NCI-H1436 treated with DMSO at 0.1 percent for 48 hours (cell line): ENCODE data around the gene INPP5A.

Experiments used
- DNase-seq: peaks from one replicate; lab custom pipeline; 2025; lab: John Stamatoyannopoulos, UW

The INPP5A gene

GRCh38 chr10:132615341-132616169 is 78.0 kb downstream of the INPP5A start:
- DNase-seq, result no peak

- no peak for DNase-seq
These were observed 78.8 kb downstream of the INPP5A start for GRCh38 chr10:132616170-132616995.

DNA sequence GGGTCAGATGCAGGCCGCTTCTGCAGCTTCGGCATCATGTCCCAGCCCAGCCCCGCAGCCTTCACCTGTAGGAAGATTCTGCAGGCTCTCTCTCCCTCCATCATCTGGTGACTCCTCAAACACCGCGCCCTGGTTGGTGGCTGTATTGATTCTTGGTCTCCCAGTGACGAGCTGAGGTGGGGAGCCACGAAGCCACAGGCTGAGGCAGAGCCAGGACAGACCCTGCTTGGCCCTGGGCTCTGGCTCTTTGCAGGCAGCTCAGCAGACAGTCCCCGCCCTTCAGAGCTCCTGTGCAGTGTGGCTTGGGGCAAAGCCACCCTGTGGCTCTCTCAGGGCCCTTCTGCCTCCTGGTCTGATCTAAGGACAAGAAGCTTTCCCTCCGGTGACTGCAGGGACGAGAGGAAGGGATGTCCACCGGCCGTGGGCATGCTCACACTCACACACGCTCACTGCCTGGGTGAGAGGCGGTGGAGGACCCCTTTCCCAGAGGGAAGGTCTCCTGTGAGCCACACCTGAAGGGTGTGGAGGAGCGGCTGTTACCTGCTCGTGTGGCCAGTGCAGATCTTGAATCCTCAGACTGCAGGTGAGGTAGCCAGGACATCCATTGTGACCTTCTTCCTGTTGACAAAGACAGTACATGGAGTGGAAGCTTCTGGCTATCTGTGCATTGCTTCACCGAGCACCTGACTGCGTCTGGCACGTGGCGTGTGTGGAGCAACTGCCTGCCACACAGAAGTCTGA is 79.6 kb downstream of the INPP5A start:
- DNase-seq, result no peak

GRCh38 chr10:132617737-132618052 is 80.1 kb downstream of the INPP5A start:
- DNase-seq, result no peak

GRCh38 chr10:132618158-132618919 is 80.8 kb downstream of the INPP5A start:
- no peak for DNase-seq

GRCh38 chr10:132619927-132620326 is 82.3 kb downstream of the INPP5A start:
- DNase-seq, result no peak

- DNase-seq, result no peak
These were observed 86.7 kb downstream of the INPP5A start for GRCh38 chr10:132624061-132624846.

DNA sequence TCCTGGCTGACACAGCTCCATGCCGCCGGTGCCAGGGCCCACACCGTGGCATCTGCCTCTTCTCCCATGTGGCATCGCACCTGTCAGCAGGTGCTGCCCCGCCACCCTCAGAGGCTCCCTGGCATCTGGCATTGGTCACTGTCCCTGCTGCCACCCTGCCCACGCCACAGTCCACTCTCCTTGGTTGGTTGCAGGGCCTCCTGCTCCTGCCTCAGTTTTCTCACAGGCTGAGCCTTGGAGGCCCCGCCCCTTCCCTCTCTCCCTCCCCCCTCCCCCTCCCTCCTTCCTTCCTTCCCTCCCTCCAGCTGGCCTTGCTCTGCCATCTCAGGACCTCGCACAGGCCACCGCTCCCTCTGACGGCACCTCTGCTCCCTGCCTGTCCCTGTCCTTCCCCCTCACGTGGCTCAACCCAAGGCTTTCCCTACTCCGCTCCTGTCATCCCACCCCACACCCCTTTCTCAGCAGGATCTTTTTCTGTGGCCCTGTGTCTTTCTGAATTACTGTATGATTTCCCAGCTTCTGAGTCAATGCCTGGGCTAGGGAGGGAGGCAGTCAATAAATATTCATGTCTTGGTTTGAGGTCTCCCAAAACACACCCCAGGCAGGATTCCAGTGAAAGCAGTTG is 87.4 kb downstream of the INPP5A start:
- DNase-seq, result no peak

DNA sequence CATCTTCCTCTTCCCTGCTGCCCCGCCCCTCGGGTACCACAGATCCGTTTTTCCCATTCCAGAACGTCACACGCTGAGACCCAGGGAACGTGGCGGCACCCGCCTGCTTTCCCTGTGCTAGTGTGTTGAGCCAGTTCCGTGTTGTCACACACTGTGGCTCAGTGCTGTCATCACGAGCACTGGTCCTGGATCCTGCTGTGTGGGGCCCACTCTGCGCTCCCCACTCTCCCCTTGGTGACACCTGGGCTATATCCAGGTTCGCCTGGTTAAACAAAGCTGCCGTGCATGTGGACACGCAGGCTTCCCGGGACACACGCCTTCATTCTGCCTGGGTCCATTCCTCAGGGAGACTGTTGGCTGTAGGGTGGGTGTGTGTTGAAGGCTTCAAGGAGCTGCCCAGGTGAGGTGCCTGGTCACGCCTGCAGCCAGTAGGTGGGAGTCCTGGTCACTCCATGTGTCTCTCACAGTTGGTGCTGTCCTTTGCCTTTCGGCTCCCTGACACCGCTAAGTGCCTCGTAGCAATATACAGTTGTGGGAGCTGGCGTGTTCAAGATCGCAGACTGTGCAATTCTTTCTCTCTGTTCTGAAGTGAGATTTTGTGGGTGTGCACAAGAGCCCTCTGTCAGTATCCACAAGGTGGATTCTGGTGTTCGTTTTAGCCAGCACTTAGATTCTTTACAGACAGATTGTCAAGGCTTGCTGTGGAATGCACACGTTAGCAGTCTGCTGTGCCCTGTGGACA is 88.6 kb downstream of the INPP5A start:
- DNase-seq, result no peak

DNA sequence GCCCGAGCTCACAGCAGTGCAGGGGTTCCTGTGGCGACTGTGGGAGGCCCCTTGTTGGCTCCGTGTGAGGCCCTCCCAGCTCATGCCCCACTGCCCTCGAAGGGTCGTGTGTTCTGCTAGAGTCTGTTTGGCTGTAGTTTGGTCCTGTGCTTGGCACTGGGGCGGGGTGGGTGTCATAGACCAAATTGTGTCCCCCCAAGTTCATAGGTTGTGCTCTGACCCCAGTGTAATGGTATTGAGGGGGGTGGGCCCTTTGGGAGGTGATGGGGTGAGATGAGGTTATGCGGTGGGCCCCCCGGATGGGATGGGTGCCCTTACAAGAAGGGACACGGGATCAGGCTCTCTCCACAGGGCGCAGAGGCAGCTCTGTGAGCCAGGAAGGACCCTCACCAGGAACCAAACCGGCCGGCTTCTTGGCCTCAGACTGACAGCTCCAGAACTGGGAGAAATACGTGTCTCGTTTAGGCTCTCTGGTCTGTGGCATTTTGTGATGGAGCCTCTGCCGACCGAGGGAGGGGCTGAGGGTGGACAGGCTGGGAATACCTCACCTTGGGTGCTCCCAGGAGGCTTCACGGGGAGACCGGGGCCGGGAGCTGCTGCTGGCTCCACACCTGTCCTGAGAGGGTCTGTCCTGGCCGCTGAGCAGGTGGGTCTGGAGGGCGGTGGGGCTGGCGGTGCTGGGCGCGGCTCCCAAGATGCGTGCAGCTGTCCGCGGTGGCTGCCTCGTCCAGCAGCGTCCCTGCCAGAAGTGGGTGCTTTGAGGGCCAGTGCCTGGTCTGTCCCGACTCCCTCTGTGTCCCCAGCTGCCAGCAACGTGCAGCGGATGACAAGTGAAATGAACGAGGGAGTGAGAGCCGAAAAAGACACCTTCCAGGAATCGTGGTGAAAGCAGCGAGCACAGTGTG is 89.4 kb downstream of the INPP5A start:
- no peak for DNase-seq

DNA sequence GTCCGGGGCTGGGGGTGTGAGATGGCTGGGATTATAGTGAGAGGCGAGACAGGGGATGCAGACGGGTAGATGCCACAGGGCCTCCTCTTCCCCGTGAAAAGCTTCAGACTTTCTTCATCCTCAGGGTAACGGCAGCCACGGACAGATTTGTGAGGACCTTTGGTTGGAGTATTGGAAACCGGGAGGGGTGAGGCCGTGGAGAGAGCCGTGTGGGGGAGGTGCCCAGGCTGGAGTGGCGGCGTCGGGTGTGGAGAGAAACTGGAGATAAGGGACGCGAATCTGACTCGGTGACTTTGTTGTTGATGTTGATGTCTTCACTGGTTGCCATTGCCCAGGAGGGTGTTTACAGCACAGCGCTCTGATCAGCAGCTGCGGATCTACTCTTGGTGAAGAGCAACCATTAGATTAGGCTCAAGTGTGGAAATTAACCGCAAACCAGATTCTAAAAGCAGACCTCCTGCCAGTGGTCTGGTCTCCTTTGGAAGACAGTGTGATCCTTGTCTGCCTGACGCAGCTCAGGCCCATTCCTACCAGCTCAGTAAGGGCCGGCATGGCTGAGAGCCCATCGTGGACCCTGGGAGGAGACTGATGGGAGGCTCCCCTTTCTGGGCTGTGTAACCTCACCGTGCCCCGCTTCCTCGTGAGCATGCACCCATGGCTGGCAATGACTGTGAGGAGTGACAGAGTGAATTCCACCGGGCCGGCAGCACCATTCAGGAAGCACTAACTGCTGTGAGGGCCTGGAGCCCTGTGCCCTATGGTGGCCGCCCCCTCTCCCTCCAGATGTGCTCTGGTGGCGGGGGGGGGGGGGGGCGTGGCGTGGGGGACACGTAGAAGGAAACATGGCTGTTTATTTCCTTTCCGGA is 90.3 kb downstream of the INPP5A start:
- DNase-seq, result no peak

DNA sequence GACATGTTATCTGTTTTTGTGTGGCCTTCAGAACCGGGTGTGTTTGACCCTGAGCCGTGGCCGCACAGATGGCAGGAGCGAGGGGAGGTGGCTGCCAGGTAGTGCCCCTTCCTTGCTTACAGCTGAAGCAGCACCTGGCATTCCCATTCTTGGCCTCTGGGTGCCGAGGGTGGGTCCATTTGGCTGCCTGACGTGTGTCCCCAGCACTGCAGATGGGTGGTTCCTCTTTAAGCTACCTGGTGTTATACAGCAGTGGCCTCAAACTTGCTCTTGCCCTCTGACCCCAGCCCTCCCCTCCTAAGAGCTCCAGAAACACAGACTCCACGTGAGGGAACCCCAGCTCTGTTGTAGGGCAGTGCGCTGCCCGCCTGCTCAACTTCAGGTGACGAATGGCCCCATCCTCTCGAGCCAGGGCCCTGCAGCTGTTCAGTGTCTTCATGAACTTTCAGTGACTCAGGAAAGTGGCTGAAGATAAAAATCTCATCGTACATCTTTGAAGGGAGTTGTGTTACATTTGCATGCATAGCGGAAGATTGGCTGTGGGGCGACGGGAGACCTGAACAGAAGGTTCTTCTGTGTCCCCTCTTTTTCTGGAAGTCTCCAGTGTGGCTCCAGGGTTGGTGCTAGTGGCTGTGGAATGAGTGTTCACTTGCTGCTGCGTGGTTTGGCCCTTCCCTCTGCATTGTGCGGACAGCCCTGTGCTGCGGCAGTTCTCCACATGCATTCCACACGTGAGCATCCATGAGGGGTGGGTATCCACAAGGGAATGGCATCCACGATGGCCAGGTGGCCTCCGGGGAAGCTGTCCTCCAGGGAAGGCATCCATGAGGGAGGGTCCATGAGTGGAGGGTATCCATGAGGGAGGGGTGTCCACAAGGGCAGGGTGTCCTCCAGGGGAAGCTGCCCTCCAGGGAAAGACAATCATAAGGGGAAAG is 91.6 kb downstream of the INPP5A start:
- DNase-seq, result no peak

DNA sequence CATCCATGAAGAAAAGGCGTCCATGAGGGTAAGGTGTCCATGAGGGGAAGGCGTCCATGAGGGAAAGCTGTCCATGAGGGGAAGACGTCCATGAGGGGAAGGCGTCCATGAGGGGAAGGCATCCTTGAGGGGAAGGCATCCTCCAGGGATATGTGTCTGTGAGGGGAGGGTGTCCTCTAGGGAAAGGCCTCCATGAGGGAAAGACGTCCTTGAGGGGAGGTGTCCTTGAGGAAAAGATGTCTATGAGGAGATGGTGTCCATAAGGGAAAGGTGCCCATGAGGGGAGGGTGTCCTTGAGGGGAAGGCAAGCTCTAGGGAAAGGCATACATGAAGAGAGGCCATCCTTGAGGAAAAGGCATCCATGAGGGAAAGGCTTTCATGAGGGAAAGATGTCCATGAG is 92.6 kb downstream of the INPP5A start:
- no peak for DNase-seq

DNA sequence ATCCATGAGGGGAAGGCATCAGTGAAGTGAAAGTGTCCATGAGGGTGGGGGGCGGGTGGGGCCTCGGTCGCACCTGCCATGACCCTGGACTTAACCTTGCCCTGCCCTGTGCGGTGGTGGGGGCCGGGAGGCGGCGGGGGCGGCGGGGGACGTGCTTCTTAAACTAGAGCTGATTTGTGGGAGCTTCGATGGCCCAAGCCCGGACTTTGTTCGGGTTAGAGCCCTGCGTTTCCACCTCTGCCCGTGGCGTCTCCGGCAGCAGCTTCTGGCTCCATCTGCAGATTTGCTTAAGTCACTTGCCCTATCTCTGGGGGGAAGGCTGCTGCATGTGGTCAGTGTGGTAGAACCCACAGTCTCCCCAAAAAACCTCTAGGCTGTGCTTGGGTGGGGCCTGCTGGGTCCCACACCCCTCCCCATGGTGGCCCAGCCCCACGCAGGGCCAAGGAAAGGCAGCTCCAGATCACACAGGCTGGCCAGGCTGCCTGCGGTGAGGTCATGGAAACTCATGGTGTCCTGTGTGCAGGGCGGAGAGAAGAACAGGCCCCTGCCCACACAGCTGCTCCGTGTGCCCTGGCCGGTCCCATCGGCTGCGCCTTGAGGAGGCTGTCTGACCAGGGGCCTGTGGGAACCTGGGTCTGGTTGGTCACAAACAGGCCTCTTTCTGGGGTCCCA is 93.2 kb downstream of the INPP5A start:
- DNase-seq, result no peak

DNA sequence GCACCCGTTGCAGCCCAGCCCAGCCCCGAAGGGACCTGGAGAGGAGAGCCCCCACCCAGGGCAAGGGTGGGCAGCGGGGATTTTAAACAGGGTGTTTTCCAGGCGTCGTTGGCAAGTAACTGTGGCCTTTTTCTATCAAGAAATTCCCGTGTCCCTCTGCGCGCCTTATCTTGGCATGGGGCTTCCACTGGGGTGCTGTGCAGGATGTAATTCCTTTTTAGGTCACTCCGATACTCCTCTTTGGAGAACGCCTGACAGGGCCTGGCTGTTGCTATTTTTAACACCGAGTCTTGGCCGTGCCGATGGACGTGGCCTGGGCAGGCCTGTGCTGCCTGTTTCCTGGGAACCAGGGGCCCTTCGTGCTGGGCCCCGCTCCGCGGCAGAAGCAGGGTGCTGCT is 93.8 kb downstream of the INPP5A start:
- no peak for DNase-seq

- DNase-seq, result no peak
These were observed 94.5 kb downstream of the INPP5A start for GRCh38 chr10:132632091-132632561.
